GM20000 (cell line): ENCODE measurements around the gene ABCB4.

Experiments used
- DNase-seq: peaks from one replicate; pipeline ENCODE4 v3.0.0; 2012; ENCODE audit warnings: low spot score
- CTCF ChIP-seq: IDR thresholded peaks from 2 replicates; pipeline ENCODE4 v1.5.1; 2012; ENCODE audit warnings: mild to moderate bottlenecking, control low read depth; ENCODE audit errors: extremely low read depth, missing control alignments

ABCB4 gene

GRCh38 chr7:87364246-87364645 is 111.2 kb downstream of the ABCB4 start:
- TF ChIP-seq CTCF = no peak
- no peak for DNase-seq

GRCh38 chr7:87363342-87363741 is 112.1 kb downstream of the ABCB4 start:
- no peak for TF ChIP-seq CTCF

GRCh38 chr7:87361320-87361719 is 114.2 kb downstream of the ABCB4 start:
- TF ChIP-seq CTCF = no peak
- no peak for DNase-seq

More at GRCh38 chr7:87363342-87363741, 112.1 kb downstream of the ABCB4 start:
- DNase-seq = no peak

- TF ChIP-seq CTCF = no peak
- DNase-seq = no peak
Measured at GRCh38 chr7:87359366-87359765, 116.1 kb downstream of the ABCB4 start.

- TF ChIP-seq CTCF = no peak
- DNase-seq = no peak
Measured at GRCh38 chr7:87356448-87356847, 119.0 kb downstream of the ABCB4 start.

- no peak for TF ChIP-seq CTCF
- DNase-seq = no peak
Measured at GRCh38 chr7:87354749-87355148, 120.7 kb downstream of the ABCB4 start.
